RPMI8226 (cell line): ENCODE data around the gene CFAP299.
"Not testable (repeated sequence)": the region's sequence is repeated elsewhere in the genome, so short reads cannot be mapped to it uniquely, and the experiment has no call there.

Experiments
- DNase-seq: peaks from one replicate; pipeline ENCODE4 v3.0.0-alpha.2; 2015

The CFAP299 gene

GRCh38 chr4:80740375-80740774, 404.8 kb downstream of the CFAP299 start:
- DNase-seq = no peak

GRCh38 chr4:80749558-80749957, 414.0 kb downstream of the CFAP299 start:
- DNase-seq = not testable (repeated sequence)

GRCh38 chr4:80751200-80751599, 415.7 kb downstream of the CFAP299 start:
- no peak for DNase-seq

GRCh38 chr4:80767944-80768343, 432.4 kb downstream of the CFAP299 start:
- no peak for DNase-seq

- no peak for DNase-seq
Measured at GRCh38 chr4:80776168-80776567, 440.6 kb downstream of the CFAP299 start.

- DNase-seq = no peak
Measured at GRCh38 chr4:80781431-80781830, 445.9 kb downstream of the CFAP299 start.

- DNase-seq = no peak
Measured at GRCh38 chr4:80787306-80787705, 451.8 kb downstream of the CFAP299 start.

GRCh38 chr4:80788798-80789197, 453.3 kb downstream of the CFAP299 start:
- no peak for DNase-seq

- DNase-seq = no peak
Measured at GRCh38 chr4:80790152-80790551, 454.6 kb downstream of the CFAP299 start.

- not testable (repeated sequence) for DNase-seq
Measured at GRCh38 chr4:80793660-80794059, 458.1 kb downstream of the CFAP299 start.

- DNase-seq = no peak
Measured at GRCh38 chr4:80798082-80798481, 462.6 kb downstream of the CFAP299 start.

- DNase-seq = not testable (repeated sequence)
Measured at GRCh38 chr4:80800719-80801118, 465.2 kb downstream of the CFAP299 start.

GRCh38 chr4:80803337-80803736, 467.8 kb downstream of the CFAP299 start:
- no peak for DNase-seq

GRCh38 chr4:80806472-80806871, 470.9 kb downstream of the CFAP299 start:
- DNase-seq = no peak

- DNase-seq = no peak
Measured at GRCh38 chr4:80809039-80809729, 473.7 kb downstream of the CFAP299 start.

- DNase-seq = no peak
Measured at GRCh38 chr4:80811406-80811805, 475.9 kb downstream of the CFAP299 start.

- DNase-seq = no peak
Measured at GRCh38 chr4:80812145-80812544, 476.6 kb downstream of the CFAP299 start.

GRCh38 chr4:80814266-80814665, 478.7 kb downstream of the CFAP299 start:
- DNase-seq = no peak

GRCh38 chr4:80831383-80832361, 496.1 kb downstream of the CFAP299 start:
- no peak for DNase-seq

- no peak for DNase-seq
Measured at GRCh38 chr4:80839281-80839680, 503.8 kb downstream of the CFAP299 start.

GRCh38 chr4:80839792-80840191, 504.3 kb downstream of the CFAP299 start:
- DNase-seq = no peak

- no peak for DNase-seq
Measured at GRCh38 chr4:80840396-80840795, 504.9 kb downstream of the CFAP299 start.

- DNase-seq = no peak
Measured at GRCh38 chr4:80841587-80842281, 506.2 kb downstream of the CFAP299 start.
